PC-3 (cell line): ENCODE measurements around the gene CLPSL2. TPM values are rescaled to one million over a fixed set of nuclear protein-coding genes. Genes with fewer than 3 reads are reported as not detected.
"Not testable (repeated sequence)": the region's sequence is repeated elsewhere in the genome, so short reads cannot be mapped to it uniquely, and the experiment has no call there.

Source experiments
- ATAC-seq: fragments of 200-7000 bp; cut with Tn5 transposase; 2 replicates; pipeline ENCODE4 v1.9.1; 2020; ENCODE audit warnings: mild to moderate bottlenecking, moderate library complexity
- BruUV-seq: library from RNA; stranded (reverse); fragments of 400-500 nt; replicated peaks from 2 replicates; lab custom pipeline; 2021; lab: Mats Ljungman, UMichigan
- CTCF ChIA-PET: fragments of 300-600 bp; sonication (Branson Sonifier 250); formaldehyde crosslinking; loops from one replicate; lab custom pipeline; 2022; ENCODE audit warnings: antibody characterized with exemption; lab: Charles Lee
- POLR2A ChIA-PET: fragments of 300-600 bp; sonication (Branson Sonifier 250); formaldehyde crosslinking; loops from one replicate; lab custom pipeline; 2022; ENCODE audit warnings: antibody characterized with exemption; ENCODE audit not compliant: unreplicated experiment; lab: Charles Lee
- DNase-seq: peaks from one replicate; pipeline ENCODE4 v3.0.0-alpha.2; 2015
- H2AFZ ChIP-seq: fragments of 300-600 bp; sonication (generic); 2 replicates; pipeline ENCODE4 v1.6.0; 2016; ENCODE audit warnings: antibody characterized with exemption, low read length
- H3F3A ChIP-seq: fragments of 300-600 bp; sonication (generic); one replicate; pipeline ENCODE4 v1.6.0; 2017; ENCODE audit warnings: antibody characterized with exemption, low read length, control low read depth, mild to moderate bottlenecking; ENCODE audit not compliant: unreplicated experiment
- H3K27ac ChIP-seq: fragments of 300-600 bp; sonication (generic); 2 replicates; pipeline ENCODE4 v1.5.1; 2016; ENCODE audit warnings: mild to moderate bottlenecking, low read length
- H3K27me3 ChIP-seq: fragments of 300-600 bp; sonication (generic); 2 replicates; pipeline ENCODE4 v1.6.1; 2016; ENCODE audit warnings: low read length, mixed read lengths
- H3K36me3 ChIP-seq: fragments of 300-600 bp; sonication (generic); 2 replicates; pipeline ENCODE4 v1.6.1; 2016; ENCODE audit warnings: low read depth, mixed run types, low read length, mixed read lengths
- H3K4me1 ChIP-seq: fragments of 300-600 bp; sonication (generic); 2 replicates; pipeline ENCODE4 v1.5.1; 2016; ENCODE audit warnings: low read length; ENCODE audit not compliant: insufficient read depth
- H3K4me2 ChIP-seq: fragments of 300-600 bp; sonication (generic); 2 replicates; pipeline ENCODE4 v1.6.0; 2016; ENCODE audit warnings: low read length
- H3K4me3 ChIP-seq: fragments of 300-600 bp; sonication (generic); 2 replicates; pipeline ENCODE4 v1.5.1; 2016; ENCODE audit warnings: mild to moderate bottlenecking, low read length, mixed read lengths
- H3K79me2 ChIP-seq: fragments of 300-600 bp; sonication (generic); 2 replicates; pipeline ENCODE4 v1.6.1; 2017; ENCODE audit warnings: low read length, mixed read lengths
- H3K9ac ChIP-seq: fragments of 300-600 bp; sonication (generic); 2 replicates; pipeline ENCODE4 v1.6.0; 2016; ENCODE audit warnings: mild to moderate bottlenecking, low read length
- H3K9me2 ChIP-seq: fragments of 300-600 bp; sonication (generic); replicated peaks from 2 replicates; pipeline ENCODE4 v1.6.1; 2016; ENCODE audit warnings: mixed run types, low read length, mixed read lengths
- H3K9me3 ChIP-seq: fragments of 300-600 bp; sonication (generic); 2 replicates; pipeline ENCODE4 v1.6.1; 2016; ENCODE audit warnings: low read length, mixed read lengths
- H4K20me1 ChIP-seq: fragments of 300-600 bp; sonication (generic); 2 replicates; pipeline ENCODE4 v1.6.1; 2016; ENCODE audit warnings: low read length, mixed read lengths
- EZH2phosphoT487 ChIP-seq: fragments of 300-600 bp; sonication (generic); IDR thresholded peaks from 2 replicates; pipeline ENCODE4 v1.6.1; 2018; ENCODE audit warnings: mild to moderate bottlenecking, antibody characterized with exemption, low read length, borderline replicate concordance
- intact Hi-C: fragments of 100-400 bp; cut with micrococcal nuclease; formaldehyde crosslinking; loops from 2 replicates; pipeline ENCODE4 v1.9.0; 2023
- total RNA-seq: library from RNA; depleted of rRNA; stranded (reverse); fragments of >200 nt; gene quantifications from 2 replicates; pipeline ENCODE4 v1.2.3, GENCODE V29; 2014
- TF ChIP-seq, protein P1 (sequence below): fragments of 300-600 bp; sonication (generic); conservative IDR thresholded peaks from 2 replicates; pipeline ENCODE4 v1.5.1; 2017; ENCODE audit warnings: antibody characterized with exemption, low read depth, mild to moderate bottlenecking, low read length

The CLPSL2 gene
- total RNA-seq, 1 experiment from 2014 or later = not detected

- H3K79me2 ChIP-seq = no peaks in the 10 kb centered on the region
- no peaks in the 10 kb centered on the region for H3F3A ChIP-seq
- no peaks in the 10 kb centered on the region for H3K36me3 ChIP-seq
- no peaks in the 10 kb centered on the region for H3K9me2 ChIP-seq
- no peak for TF ChIP-seq EZH2phosphoT487
- TF ChIP-seq, protein P1, sequence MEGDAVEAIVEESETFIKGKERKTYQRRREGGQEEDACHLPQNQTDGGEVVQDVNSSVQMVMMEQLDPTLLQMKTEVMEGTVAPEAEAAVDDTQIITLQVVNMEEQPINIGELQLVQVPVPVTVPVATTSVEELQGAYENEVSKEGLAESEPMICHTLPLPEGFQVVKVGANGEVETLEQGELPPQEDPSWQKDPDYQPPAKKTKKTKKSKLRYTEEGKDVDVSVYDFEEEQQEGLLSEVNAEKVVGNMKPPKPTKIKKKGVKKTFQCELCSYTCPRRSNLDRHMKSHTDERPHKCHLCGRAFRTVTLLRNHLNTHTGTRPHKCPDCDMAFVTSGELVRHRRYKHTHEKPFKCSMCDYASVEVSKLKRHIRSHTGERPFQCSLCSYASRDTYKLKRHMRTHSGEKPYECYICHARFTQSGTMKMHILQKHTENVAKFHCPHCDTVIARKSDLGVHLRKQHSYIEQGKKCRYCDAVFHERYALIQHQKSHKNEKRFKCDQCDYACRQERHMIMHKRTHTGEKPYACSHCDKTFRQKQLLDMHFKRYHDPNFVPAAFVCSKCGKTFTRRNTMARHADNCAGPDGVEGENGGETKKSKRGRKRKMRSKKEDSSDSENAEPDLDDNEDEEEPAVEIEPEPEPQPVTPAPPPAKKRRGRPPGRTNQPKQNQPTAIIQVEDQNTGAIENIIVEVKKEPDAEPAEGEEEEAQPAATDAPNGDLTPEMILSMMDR = 0 out of 2 replicates have a peak, but pooled peaks have one; percentile 10
- BruUV-seq = TSS peak; percentile 58
- ATAC-seq (peak; percentile 51), DNase-seq (peak; percentile 82)
- H3K27me3 ChIP-seq = no peaks in the 10 kb centered on the region
- H3K4me1 ChIP-seq = peaks cover 21% of the 10 kb centered on the region
- H4K20me1 ChIP-seq = no peaks in the 10 kb centered on the region
- H3K9me3 ChIP-seq = no peaks in the 10 kb centered on the region
- intact Hi-C loops = no loop called here
- peak overlapping the region; percentile 98 for H2AFZ ChIP-seq
- ChIA-PET POLR2A (no interaction called here), CTCF (no interaction called here)
- peak overlapping the region; percentile 87 for H3K4me3 ChIP-seq
- H3K9ac ChIP-seq = peak overlapping the region; percentile 71
- H3K27ac ChIP-seq = peak overlapping the region; percentile 52
- H3K4me2 ChIP-seq = peak overlapping the region; percentile 96
Observed at GRCh38 chr6:35731736-35732532, 44.5 kb upstream of the CLPSL2 start.

GRCh38 chr6:35733633-35734032 lies 42.8 kb upstream of the CLPSL2 start:
- Histone ChIP-seq H3K4me2 (no peak overlapping the region), H3K36me3 (no peaks in the 10 kb centered on the region), H3K27ac (no peak overlapping the region), H3K9me2 (no peaks in the 10 kb centered on the region), H3K27me3 (no peaks in the 10 kb centered on the region), H3K9ac (no peak overlapping the region), H3F3A (no peaks in the 10 kb centered on the region), H3K9me3 (no peaks in the 10 kb centered on the region), H3K4me3 (no peak overlapping the region), H3K4me1 (peaks cover 8% of the 10 kb centered on the region), H4K20me1 (no peaks in the 10 kb centered on the region), H2AFZ (no peak overlapping the region), H3K79me2 (no peaks in the 10 kb centered on the region)
- POLR2A ChIA-PET = interaction anchor here (0.6 kb wide), 1 partner anchor 22 kb away, joined by 4 read pairs; no protein-coding TSS in a partner anchor
- ATAC-seq (no peak), DNase-seq (no peak)
- intact Hi-C loops = no loop called here
- no TSS peak for BruUV-seq
- TF ChIP-seq, protein P1 = no peak
- no peak for TF ChIP-seq EZH2phosphoT487
- CTCF ChIA-PET = no interaction called here

GRCh38 chr6:35734319-35734718 lies 42.1 kb upstream of the CLPSL2 start:
- H3K4me1 ChIP-seq, intact Hi-C loops, H3K36me3 ChIP-seq, H3K9me3 ChIP-seq, ATAC-seq, H3K4me2 ChIP-seq, H2AFZ ChIP-seq, DNase-seq, H3K27me3 ChIP-seq, CTCF ChIA-PET, H3F3A ChIP-seq, H3K9ac ChIP-seq, BruUV-seq, H4K20me1 ChIP-seq, H3K9me2 ChIP-seq, H3K27ac ChIP-seq, H3K79me2 ChIP-seq, H3K4me3 ChIP-seq: not testable (repeated sequence)
- POLR2A ChIA-PET = interaction anchor here (0.6 kb wide), 1 partner anchor 21 kb away, joined by 4 read pairs; no protein-coding TSS in a partner anchor
